Thyroid gland (tissue), 4 donors: ENCODE results near the gene PARM1.

Experiments used
- POLR2A ChIP-seq, 2 donors: fragments of 450-650 bp; IDR thresholded peaks; one replicate each; pipeline ENCODE4 v1.6.1; 2017; ENCODE audit warnings: antibody characterized with exemption in 2 of 2, mild to moderate bottlenecking in 2 of 2, moderate library complexity in 1 of 2
- TF ChIP-seq, protein P1 (sequence below), 6 experiments: fragments of 200-600 bp in 3 of 6; fragments of 450-650 bp in 3 of 6; sonication (generic) in 3 of 6; IDR thresholded peaks; one replicate each; pipeline ENCODE4 v1.5.1; 2016 to 2019; ENCODE audit warnings: antibody characterized with exemption in 6 of 6, mild to moderate bottlenecking in 2 of 6, inconsistent platforms in 1 of 6, moderate library complexity in 1 of 6

DNA sequence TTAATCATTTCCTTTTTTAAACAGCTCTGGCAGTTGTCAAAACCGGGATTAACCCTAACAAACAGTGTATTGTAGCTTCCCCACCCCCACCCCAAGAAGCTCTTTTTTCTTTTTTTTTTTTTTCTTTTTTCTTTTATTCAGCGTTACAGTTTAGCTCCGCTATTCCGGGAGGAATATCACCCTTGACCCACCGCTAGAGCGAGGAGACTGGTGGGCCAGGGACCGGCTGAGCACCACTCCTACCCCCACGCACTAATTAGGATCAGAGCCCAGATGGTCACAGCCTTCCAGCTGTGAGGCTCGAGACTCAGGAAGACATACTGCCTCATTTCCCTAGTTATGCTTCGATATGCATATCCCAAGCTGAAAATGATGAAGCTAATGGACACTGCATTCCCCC, 2.0 kb downstream of the PARM1 start:
- TF ChIP-seq, protein P1, sequence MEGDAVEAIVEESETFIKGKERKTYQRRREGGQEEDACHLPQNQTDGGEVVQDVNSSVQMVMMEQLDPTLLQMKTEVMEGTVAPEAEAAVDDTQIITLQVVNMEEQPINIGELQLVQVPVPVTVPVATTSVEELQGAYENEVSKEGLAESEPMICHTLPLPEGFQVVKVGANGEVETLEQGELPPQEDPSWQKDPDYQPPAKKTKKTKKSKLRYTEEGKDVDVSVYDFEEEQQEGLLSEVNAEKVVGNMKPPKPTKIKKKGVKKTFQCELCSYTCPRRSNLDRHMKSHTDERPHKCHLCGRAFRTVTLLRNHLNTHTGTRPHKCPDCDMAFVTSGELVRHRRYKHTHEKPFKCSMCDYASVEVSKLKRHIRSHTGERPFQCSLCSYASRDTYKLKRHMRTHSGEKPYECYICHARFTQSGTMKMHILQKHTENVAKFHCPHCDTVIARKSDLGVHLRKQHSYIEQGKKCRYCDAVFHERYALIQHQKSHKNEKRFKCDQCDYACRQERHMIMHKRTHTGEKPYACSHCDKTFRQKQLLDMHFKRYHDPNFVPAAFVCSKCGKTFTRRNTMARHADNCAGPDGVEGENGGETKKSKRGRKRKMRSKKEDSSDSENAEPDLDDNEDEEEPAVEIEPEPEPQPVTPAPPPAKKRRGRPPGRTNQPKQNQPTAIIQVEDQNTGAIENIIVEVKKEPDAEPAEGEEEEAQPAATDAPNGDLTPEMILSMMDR (IDR thresholded peaks at IDR 0.05) = no peak
- no peak for TF ChIP-seq POLR2A (IDR thresholded peaks at IDR 0.05)
